ENCODE data around the gene POGLUT2.

The POGLUT2 gene

GRCh38 chr13:102776271-102776670, 22.5 kb downstream of the POGLUT2 start:
- no peaks in the 10 kb centered on the region; the same call in 1 of the 2 replicates for H3K4me1 ChIP-seq (ENCODE audit: control insufficient read depth, insufficient read depth, low read length)
- H3K9me3 ChIP-seq (ENCODE audit: control insufficient read depth, insufficient read depth, low read depth, low read length), result peaks cover 5% of the 10 kb centered on the region; the same call in 1 of the 2 replicates
- no peak overlapping the region for H3K4me3 ChIP-seq (ENCODE audit: low read depth, low read length)
- H3K9ac ChIP-seq (ENCODE audit: low read length), result no peak overlapping the region
- peaks cover 14% of the 10 kb centered on the region for H3K27me3 ChIP-seq (ENCODE audit: control insufficient read depth, insufficient read depth, low read length)
- no peak overlapping the region for H3K27ac ChIP-seq (ENCODE audit: low read depth, low read length)
- H3K36me3 ChIP-seq (ENCODE audit: control insufficient read depth, insufficient read depth, low read length), result no peaks in the 10 kb centered on the region; the same call in 1 of the 2 replicates

- Histone ChIP-seq H3K27ac (ENCODE audit: low read depth, low read length) (no peak overlapping the region), H3K4me1 (ENCODE audit: control insufficient read depth, insufficient read depth, low read length) (peaks cover 3% of the 10 kb centered on the region), H3K9me3 (ENCODE audit: control insufficient read depth, insufficient read depth, low read depth, low read length) (no peaks in the 10 kb centered on the region; the same call in 1 of the 2 replicates), H3K27me3 (ENCODE audit: control insufficient read depth, insufficient read depth, low read length) (peaks cover 14% of the 10 kb centered on the region), H3K4me3 (ENCODE audit: low read depth, low read length) (no peak overlapping the region), H3K9ac (ENCODE audit: low read length) (no peak overlapping the region), H3K36me3 (ENCODE audit: control insufficient read depth, insufficient read depth, low read length) (no peaks in the 10 kb centered on the region)
Observed at GRCh38 chr13:102774591-102775520, 23.9 kb downstream of the POGLUT2 start.

- Histone ChIP-seq H3K4me1 (ENCODE audit: control insufficient read depth, insufficient read depth, low read length) (peaks cover 5% of the 10 kb centered on the region), H3K4me3 (ENCODE audit: low read depth, low read length) (peak overlapping the region; percentile 69), H3K9ac (ENCODE audit: low read length) (peak overlapping the region; percentile 37), H3K27me3 (ENCODE audit: control insufficient read depth, insufficient read depth, low read length) (peaks cover 14% of the 10 kb centered on the region), H3K9me3 (ENCODE audit: control insufficient read depth, insufficient read depth, low read depth, low read length) (no peaks in the 10 kb centered on the region), H3K36me3 (ENCODE audit: control insufficient read depth, insufficient read depth, low read length) (no peaks in the 10 kb centered on the region), H3K27ac (ENCODE audit: low read depth, low read length) (no peak overlapping the region)
Observed at GRCh38 chr13:102774214-102774568, 24.6 kb downstream of the POGLUT2 start.

GRCh38 chr13:102773441-102774213, 25.1 kb downstream of the POGLUT2 start, which contains the start of gene TEX30:
Gene TEX30 (minus strand): TSS chr13:102773786. CDS start chr13:102770026, 3,760 bp downstream.
- H3K27ac ChIP-seq (ENCODE audit: low read depth, low read length), result peak within 1 kb of the TSS; percentile 39; the same call in 1 of the 2 replicates

GRCh38 chr13:102772042-102772425, 26.7 kb downstream of the POGLUT2 start:
- Histone ChIP-seq H3K4me1 (ENCODE audit: control insufficient read depth, insufficient read depth, low read length) (peaks cover 5% of the 10 kb centered on the region), H3K36me3 (ENCODE audit: control insufficient read depth, insufficient read depth, low read length) (peaks cover 4% of the 10 kb centered on the region; the same call in 1 of the 2 replicates), H3K9me3 (ENCODE audit: control insufficient read depth, insufficient read depth, low read depth, low read length) (no peaks in the 10 kb centered on the region), H3K4me3 (ENCODE audit: low read depth, low read length) (peak overlapping the region; percentile 69; the same call in 1 of the 2 replicates), H3K27me3 (ENCODE audit: control insufficient read depth, insufficient read depth, low read length) (peaks cover 14% of the 10 kb centered on the region), H3K27ac (ENCODE audit: low read depth, low read length) (no peak overlapping the region), H3K9ac (ENCODE audit: low read length) (no peak overlapping the region)

More at GRCh38 chr13:102773441-102774213, 25.1 kb downstream of the POGLUT2 start, which contains the start of gene TEX30:
- Histone ChIP-seq H3K4me3 (ENCODE audit: low read depth, low read length) (peak within 1 kb of the TSS; percentile 69), H3K4me1 (ENCODE audit: control insufficient read depth, insufficient read depth, low read length) (peaks cover 5% of the 10 kb centered on the region), H3K9ac (ENCODE audit: low read length) (peak within 1 kb of the TSS; percentile 83), H3K36me3 (ENCODE audit: control insufficient read depth, insufficient read depth, low read length) (no peaks in the 10 kb centered on the region), H3K27me3 (ENCODE audit: control insufficient read depth, insufficient read depth, low read length) (peaks cover 14% of the 10 kb centered on the region), H3K9me3 (ENCODE audit: control insufficient read depth, insufficient read depth, low read depth, low read length) (no peaks in the 10 kb centered on the region)

GRCh38 chr13:102771298-102772041, 27.3 kb downstream of the POGLUT2 start:
- peaks cover 5% of the 10 kb centered on the region for H3K4me1 ChIP-seq (ENCODE audit: control insufficient read depth, insufficient read depth, low read length)
- H3K27ac ChIP-seq (ENCODE audit: low read depth, low read length), result no peak overlapping the region
- peaks cover 14% of the 10 kb centered on the region for H3K27me3 ChIP-seq (ENCODE audit: control insufficient read depth, insufficient read depth, low read length)
- H3K36me3 ChIP-seq (ENCODE audit: control insufficient read depth, insufficient read depth, low read length), result peaks cover 7% of the 10 kb centered on the region; the same call in 1 of the 2 replicates
- H3K4me3 ChIP-seq (ENCODE audit: low read depth, low read length), result no peak overlapping the region
- no peaks in the 10 kb centered on the region for H3K9me3 ChIP-seq (ENCODE audit: control insufficient read depth, insufficient read depth, low read depth, low read length)
- H3K9ac ChIP-seq (ENCODE audit: low read length), result no peak overlapping the region

- H3K4me1 ChIP-seq (ENCODE audit: control insufficient read depth, insufficient read depth, low read length), result peaks cover 5% of the 10 kb centered on the region
Observed at GRCh38 chr13:102770435-102770834, 28.3 kb downstream of the POGLUT2 start.

GRCh38 chr13:102769679-102770078, 29.1 kb downstream of the POGLUT2 start:
- H3K9me3 ChIP-seq (ENCODE audit: control insufficient read depth, insufficient read depth, low read depth, low read length), result no peaks in the 10 kb centered on the region
- peaks cover 14% of the 10 kb centered on the region for H3K27me3 ChIP-seq (ENCODE audit: control insufficient read depth, insufficient read depth, low read length)
- H3K36me3 ChIP-seq (ENCODE audit: control insufficient read depth, insufficient read depth, low read length), result peaks cover 10% of the 10 kb centered on the region; the same call in 1 of the 2 replicates
- peaks cover 5% of the 10 kb centered on the region for H3K4me1 ChIP-seq (ENCODE audit: control insufficient read depth, insufficient read depth, low read length)
- H3K27ac ChIP-seq (ENCODE audit: low read depth, low read length), result no peak overlapping the region
- H3K9ac ChIP-seq (ENCODE audit: low read length), result no peak overlapping the region
- H3K4me3 ChIP-seq (ENCODE audit: low read depth, low read length), result no peak overlapping the region

More at GRCh38 chr13:102770435-102770834, 28.3 kb downstream of the POGLUT2 start:
- H3K27me3 ChIP-seq (ENCODE audit: control insufficient read depth, insufficient read depth, low read length), result peaks cover 14% of the 10 kb centered on the region
- H3K36me3 ChIP-seq (ENCODE audit: control insufficient read depth, insufficient read depth, low read length), result peaks cover 10% of the 10 kb centered on the region; the same call in 1 of the 2 replicates
- no peak overlapping the region for H3K9ac ChIP-seq (ENCODE audit: low read length)
- no peaks in the 10 kb centered on the region for H3K9me3 ChIP-seq (ENCODE audit: control insufficient read depth, insufficient read depth, low read depth, low read length)
- no peak overlapping the region for H3K27ac ChIP-seq (ENCODE audit: low read depth, low read length)
- no peak overlapping the region for H3K4me3 ChIP-seq (ENCODE audit: low read depth, low read length)

GRCh38 chr13:102768909-102769308, 29.9 kb downstream of the POGLUT2 start:
- peaks cover 5% of the 10 kb centered on the region for H3K4me1 ChIP-seq (ENCODE audit: control insufficient read depth, insufficient read depth, low read length)
- peaks cover 10% of the 10 kb centered on the region; the same call in 1 of the 2 replicates for H3K36me3 ChIP-seq (ENCODE audit: control insufficient read depth, insufficient read depth, low read length)
- H3K9me3 ChIP-seq (ENCODE audit: control insufficient read depth, insufficient read depth, low read depth, low read length), result no peaks in the 10 kb centered on the region
- H3K4me3 ChIP-seq (ENCODE audit: low read depth, low read length), result no peak overlapping the region
- H3K27me3 ChIP-seq (ENCODE audit: control insufficient read depth, insufficient read depth, low read length), result peaks cover 10% of the 10 kb centered on the region
- H3K27ac ChIP-seq (ENCODE audit: low read depth, low read length), result no peak overlapping the region
- no peak overlapping the region for H3K9ac ChIP-seq (ENCODE audit: low read length)

GRCh38 chr13:102763741-102764140, 35.0 kb downstream of the POGLUT2 start:
- H3K4me1 ChIP-seq (ENCODE audit: control insufficient read depth, insufficient read depth, low read length), result no peaks in the 10 kb centered on the region
- peaks cover 10% of the 10 kb centered on the region; the same call in 1 of the 2 replicates for H3K36me3 ChIP-seq (ENCODE audit: control insufficient read depth, insufficient read depth, low read length)
- no peak overlapping the region for H3K27ac ChIP-seq (ENCODE audit: low read depth, low read length)
- H3K9ac ChIP-seq (ENCODE audit: low read length), result no peak overlapping the region
- H3K4me3 ChIP-seq (ENCODE audit: low read depth, low read length), result no peak overlapping the region
- no peaks in the 10 kb centered on the region for H3K27me3 ChIP-seq (ENCODE audit: control insufficient read depth, insufficient read depth, low read length)
- H3K9me3 ChIP-seq (ENCODE audit: control insufficient read depth, insufficient read depth, low read depth, low read length), result no peaks in the 10 kb centered on the region
